ENCODE measurements around the gene GSTP1. TPM values are rescaled to one million over a fixed set of nuclear protein-coding genes. Genes with fewer than 3 reads are reported as not detected.

The GSTP1 gene
- total and polyA plus RNA-seq, 9 of the 15 experiments (the other 6 are each of a cell fraction or from before 2014, with no cell fraction given): 592 to 2,150 (median 1,204) TPM

DNA sequence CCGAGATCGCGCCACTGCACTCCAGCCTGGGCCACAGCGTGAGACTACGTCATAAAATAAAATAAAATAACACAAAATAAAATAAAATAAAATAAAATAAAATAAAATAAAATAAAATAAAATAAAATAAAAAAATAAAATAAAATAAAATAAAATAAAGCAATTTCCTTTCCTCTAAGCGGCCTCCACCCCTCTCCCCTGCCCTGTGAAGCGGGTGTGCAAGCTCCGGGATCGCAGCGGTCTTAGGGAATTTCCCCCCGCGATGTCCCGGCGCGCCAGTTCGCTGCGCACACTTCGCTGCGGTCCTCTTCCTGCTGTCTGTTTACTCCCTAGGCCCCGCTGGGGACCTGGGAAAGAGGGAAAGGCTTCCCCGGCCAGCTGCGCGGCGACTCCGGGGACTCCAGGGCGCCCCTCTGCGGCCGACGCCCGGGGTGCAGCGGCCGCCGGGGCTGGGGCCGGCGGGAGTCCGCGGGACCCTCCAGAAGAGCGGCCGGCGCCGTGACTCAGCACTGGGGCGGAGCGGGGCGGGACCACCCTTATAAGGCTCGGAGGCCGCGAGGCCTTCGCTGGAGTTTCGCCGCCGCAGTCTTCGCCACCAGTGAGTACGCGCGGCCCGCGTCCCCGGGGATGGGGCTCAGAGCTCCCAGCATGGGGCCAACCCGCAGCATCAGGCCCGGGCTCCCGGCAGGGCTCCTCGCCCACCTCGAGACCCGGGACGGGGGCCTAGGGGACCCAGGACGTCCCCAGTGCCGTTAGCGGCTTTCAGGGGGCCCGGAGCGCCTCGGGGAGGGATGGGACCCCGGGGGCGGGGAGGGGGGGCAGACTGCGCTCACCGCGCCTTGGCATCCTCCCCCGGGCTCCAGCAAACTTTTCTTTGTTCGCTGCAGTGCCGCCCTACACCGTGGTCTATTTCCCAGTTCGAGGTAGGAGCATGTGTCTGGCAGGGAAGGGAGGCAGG is at the start of gene GSTP1 (continued):
- TF ChIP-seq, protein P1, sequence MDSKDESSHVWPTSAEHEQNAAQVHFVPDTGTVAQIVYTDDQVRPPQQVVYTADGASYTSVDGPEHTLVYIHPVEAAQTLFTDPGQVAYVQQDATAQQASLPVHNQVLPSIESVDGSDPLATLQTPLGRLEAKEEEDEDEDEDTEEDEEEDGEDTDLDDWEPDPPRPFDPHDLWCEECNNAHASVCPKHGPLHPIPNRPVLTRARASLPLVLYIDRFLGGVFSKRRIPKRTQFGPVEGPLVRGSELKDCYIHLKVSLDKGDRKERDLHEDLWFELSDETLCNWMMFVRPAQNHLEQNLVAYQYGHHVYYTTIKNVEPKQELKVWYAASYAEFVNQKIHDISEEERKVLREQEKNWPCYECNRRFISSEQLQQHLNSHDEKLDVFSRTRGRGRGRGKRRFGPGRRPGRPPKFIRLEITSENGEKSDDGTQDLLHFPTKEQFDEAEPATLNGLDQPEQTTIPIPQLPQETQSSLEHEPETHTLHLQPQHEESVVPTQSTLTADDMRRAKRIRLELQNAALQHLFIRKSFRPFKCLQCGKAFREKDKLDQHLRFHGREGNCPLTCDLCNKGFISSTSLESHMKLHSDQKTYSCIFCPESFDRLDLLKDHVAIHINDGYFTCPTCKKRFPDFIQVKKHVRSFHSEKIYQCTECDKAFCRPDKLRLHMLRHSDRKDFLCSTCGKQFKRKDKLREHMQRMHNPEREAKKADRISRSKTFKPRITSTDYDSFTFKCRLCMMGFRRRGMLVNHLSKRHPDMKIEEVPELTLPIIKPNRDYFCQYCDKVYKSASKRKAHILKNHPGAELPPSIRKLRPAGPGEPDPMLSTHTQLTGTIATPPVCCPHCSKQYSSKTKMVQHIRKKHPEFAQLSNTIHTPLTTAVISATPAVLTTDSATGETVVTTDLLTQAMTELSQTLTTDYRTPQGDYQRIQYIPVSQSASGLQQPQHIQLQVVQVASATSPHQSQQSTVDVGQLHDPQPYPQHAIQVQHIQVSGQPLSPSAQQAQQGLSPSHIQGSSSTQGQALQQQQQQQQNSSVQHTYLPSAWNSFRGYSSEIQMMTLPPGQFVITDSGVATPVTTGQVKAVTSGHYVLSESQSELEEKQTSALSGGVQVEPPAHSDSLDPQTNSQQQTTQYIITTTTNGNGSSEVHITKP (IDR thresholded peaks at IDR 0.05; ENCODE audit: partially characterized antibody): no peak
- TF ChIP-seq CAMTA2 (CRISPR knock-in tag; conservative IDR thresholded peaks at IDR 0.05): no peak
- TF ChIP-seq RFX7 (CRISPR knock-in tag; IDR thresholded peaks at IDR 0.05): no peak
- TF ChIP-seq ZNF212 (CRISPR knock-in tag; IDR thresholded peaks at IDR 0.05): no peak
- TF ChIP-seq COPS2 (conservative IDR thresholded peaks at IDR 0.05): no peak
- no peak for TF ChIP-seq TEAD4 (IDR thresholded peaks at IDR 0.05; ENCODE audit: low read length)
- TF ChIP-seq TEAD4 (CRISPR knock-in tag; IDR thresholded peaks at IDR 0.05; ENCODE audit: borderline replicate concordance): peak; percentile 84; the same call in 1 of the 2 replicates
- TF ChIP-seq, protein P2, sequence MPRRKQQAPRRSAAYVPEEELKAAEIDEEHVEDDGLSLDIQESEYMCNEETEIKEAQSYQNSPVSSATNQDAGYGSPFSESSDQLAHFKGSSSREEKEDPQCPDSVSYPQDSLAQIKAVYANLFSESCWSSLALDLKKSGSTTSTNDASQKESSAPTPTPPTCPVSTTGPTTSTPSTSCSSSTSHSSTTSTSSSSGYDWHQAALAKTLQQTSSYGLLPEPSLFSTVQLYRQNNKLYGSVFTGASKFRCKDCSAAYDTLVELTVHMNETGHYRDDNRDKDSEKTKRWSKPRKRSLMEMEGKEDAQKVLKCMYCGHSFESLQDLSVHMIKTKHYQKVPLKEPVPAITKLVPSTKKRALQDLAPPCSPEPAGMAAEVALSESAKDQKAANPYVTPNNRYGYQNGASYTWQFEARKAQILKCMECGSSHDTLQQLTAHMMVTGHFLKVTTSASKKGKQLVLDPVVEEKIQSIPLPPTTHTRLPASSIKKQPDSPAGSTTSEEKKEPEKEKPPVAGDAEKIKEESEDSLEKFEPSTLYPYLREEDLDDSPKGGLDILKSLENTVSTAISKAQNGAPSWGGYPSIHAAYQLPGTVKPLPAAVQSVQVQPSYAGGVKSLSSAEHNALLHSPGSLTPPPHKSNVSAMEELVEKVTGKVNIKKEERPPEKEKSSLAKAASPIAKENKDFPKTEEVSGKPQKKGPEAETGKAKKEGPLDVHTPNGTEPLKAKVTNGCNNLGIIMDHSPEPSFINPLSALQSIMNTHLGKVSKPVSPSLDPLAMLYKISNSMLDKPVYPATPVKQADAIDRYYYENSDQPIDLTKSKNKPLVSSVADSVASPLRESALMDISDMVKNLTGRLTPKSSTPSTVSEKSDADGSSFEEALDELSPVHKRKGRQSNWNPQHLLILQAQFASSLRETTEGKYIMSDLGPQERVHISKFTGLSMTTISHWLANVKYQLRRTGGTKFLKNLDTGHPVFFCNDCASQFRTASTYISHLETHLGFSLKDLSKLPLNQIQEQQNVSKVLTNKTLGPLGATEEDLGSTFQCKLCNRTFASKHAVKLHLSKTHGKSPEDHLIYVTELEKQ (CRISPR knock-in tag; IDR thresholded peaks at IDR 0.05): no peak
- no peak for TF ChIP-seq FUS (optimal IDR thresholded peaks at IDR 0.05; ENCODE audit: low read depth, low read length)
- TF ChIP-seq ARID2 (IDR thresholded peaks at IDR 0.05): no peak
- TF ChIP-seq, protein P3, sequence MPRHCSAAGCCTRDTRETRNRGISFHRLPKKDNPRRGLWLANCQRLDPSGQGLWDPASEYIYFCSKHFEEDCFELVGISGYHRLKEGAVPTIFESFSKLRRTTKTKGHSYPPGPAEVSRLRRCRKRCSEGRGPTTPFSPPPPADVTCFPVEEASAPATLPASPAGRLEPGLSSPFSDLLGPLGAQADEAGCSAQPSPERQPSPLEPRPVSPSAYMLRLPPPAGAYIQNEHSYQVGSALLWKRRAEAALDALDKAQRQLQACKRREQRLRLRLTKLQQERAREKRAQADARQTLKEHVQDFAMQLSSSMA (CRISPR knock-in tag; IDR thresholded peaks at IDR 0.05): no peak
- no peak for TF ChIP-seq ZBTB1 (CRISPR knock-in tag; IDR thresholded peaks at IDR 0.05; ENCODE audit: borderline replicate concordance, low read depth)
- TF ChIP-seq, protein P4, sequence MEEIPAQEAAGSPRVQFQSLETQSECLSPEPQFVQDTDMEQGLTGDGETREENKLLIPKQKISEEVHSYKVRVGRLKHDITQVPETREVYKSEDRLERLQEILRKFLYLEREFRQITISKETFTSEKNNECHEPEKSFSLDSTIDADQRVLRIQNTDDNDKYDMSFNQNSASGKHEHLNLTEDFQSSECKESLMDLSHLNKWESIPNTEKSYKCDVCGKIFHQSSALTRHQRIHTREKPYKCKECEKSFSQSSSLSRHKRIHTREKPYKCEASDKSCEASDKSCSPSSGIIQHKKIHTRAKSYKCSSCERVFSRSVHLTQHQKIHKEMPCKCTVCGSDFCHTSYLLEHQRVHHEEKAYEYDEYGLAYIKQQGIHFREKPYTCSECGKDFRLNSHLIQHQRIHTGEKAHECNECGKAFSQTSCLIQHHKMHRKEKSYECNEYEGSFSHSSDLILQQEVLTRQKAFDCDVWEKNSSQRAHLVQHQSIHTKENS (CRISPR knock-in tag; IDR thresholded peaks at IDR 0.05): no peak
- peak; percentile 78; the same call in 1 of the 2 replicates for TF ChIP-seq MBD2 (IDR thresholded peaks at IDR 0.05; ENCODE audit: borderline replicate concordance, low read depth)
- TF ChIP-seq NR4A1 (CRISPR knock-in tag; IDR thresholded peaks at IDR 0.05): no peak
- TF ChIP-seq NR4A1 (tag; IDR thresholded peaks at IDR 0.05): no peak
- no peak for TF ChIP-seq TRIM24 (IDR thresholded peaks at IDR 0.05)
- TF ChIP-seq CC2D1A (IDR thresholded peaks at IDR 0.05): peak; percentile 75; the same call in 1 of the 2 replicates
- no peak for TF ChIP-seq MCM3 (IDR thresholded peaks at IDR 0.05)
- TF ChIP-seq KLF1 (tag; IDR thresholded peaks at IDR 0.05): peak; percentile 63; the same call in 1 of the 2 replicates
- TF ChIP-seq HIVEP1 (CRISPR knock-in tag; IDR thresholded peaks at IDR 0.05): no peak
